ENCODE data around the gene PRPF38A.

The PRPF38A gene

DNA sequence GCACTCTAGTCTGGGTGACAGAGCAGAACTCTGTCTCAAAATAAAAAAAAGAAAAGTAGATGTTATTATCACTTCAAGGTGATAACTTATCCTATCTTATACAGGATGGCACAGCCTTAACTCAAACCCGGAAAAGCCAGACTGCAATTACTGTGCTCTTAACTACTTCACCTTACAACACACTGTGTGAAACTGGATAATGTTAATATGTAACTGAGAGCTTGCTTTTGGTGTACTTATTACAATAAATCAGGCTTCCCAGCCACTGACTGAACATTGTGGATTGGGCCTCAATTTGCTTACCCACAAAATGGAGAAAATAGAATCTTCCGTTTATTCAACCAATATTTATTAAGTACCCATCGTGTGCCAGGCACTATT, 1.6 kb upstream of the PRPF38A start:
- no peak for DNase-seq

DNA sequence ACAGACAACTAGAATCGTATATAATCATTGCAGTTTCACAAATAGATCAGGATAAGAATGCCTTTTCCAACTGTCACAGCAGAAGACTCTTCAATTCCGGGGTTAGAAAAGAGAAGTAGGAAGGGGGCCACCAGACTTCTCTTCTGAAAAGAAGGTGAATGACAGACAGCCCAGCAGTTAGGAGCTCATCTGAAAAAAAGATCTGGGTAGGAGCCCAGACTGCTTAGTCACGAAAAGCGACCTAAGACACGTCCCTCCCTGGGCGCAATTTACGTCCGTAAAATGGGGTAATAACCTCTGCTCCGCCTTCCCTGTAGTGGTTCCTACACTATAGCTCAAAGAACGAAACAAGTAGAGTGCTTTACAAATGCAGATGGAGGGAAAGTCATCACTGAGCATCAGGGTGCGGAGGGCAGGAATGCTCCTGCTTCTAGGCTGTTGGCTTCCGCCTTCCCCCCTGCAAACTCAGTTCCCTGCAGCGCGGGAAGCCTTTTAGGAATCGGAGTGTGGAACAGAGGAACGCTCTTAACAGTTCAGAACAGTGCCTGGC, 761 bp upstream of the PRPF38A start:
- peak; percentile 63 for DNase-seq

DNA sequence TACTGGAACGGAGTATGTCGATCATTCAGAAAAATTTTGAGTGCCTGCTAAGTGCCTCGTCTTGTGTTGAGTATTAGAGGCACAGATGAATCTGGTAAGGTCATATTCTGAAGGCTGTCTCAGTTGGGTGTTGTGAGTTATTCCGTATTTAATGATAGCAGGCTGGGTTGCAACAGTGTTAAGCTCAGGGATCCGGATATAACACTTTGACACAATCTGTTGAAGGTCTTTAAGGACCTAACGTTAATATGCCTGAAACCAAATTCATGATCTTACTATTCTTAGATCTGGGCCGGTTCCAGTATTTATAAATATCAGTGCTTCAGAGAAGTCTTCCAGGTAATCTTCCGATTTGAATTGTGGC, 555 bp downstream of the PRPF38A start:
- DNase-seq, result no peak

DNA sequence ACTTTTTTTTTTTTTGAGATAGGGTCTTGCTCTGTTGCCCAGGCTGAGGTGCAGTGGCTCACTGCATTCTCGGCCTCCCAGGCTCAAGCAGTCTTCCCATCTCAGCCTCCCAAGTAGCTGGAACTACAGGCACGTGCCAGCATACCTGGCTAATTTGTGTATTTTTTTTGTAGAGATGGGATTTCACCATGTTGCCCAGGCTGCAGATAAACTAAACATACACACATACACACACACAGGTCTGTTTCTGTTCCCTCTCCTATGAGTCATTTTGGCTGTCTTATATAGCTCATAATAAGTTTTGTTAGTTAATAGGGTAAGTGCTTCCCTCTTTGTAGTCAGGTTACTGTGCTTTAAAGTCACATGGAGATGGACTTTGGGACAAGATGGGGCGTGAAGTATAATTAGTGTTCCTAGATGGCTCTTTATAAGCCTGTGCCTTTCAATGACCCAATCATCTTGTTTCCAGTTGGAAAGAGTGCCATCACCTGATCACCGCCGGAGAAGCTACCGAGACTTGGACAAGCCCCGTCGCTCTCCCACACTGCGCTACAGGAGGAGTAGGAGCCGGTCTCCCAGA, 9.1 kb downstream of the PRPF38A start:
- DNase-seq, result no peak

DNA sequence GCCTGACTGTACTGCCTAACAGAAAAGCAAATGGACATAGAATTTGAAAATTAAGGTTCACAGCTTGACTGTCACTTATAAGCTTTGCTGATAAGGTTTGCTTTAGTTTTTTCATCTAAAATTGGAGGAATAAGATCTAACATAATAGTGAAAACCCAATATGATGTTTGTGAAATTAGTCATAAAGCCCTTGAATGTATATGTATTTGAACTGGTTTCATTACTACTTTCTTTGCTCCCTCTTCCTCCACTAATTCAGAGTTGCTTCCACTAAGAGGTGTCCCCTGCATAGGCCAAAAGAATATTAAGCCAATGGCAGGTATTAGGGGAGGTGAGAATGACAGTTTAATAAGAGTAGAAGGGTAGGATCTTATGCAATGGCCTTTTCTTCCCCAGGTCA, 10.5 kb downstream of the PRPF38A start:
- no peak for DNase-seq

DNA sequence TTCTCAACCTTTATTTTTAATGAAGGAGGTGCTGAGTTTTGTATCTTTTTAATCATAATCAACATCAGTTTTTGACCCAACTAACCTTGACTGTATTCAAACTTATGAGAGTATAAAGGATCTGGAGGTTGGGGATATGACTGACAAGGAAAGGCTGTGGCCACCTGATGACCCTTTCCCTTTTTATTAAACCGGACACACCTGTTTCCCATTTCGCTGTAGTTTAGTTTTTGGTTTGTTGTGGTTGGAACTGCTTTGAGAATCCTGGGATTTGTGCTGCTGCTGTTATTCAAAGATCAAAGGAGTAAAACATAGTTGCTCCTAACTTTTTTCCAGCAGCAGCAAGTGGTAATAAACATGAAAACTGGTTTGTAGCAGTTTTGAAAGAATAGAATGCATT, 12.4 kb downstream of the PRPF38A start:
- DNase-seq, result no peak

DNA sequence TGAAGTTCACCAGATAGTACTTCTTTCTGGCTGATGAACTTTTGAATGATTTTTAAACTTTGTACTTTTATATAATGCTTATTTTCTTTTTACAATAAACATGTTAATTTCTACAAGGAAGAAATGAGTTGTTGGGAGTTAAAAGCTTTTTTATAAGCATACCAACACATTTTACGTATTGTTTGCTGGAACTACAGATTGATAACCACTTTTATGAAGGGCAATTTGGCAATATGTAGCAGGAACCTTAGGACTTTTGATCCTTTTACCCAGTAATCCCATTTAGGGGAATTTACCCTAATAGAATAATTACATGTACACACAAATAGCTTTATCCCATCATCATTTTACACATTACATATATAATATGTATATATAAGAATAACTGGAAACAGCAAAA, 16.3 kb downstream of the PRPF38A start:
- no peak for DNase-seq

DNA sequence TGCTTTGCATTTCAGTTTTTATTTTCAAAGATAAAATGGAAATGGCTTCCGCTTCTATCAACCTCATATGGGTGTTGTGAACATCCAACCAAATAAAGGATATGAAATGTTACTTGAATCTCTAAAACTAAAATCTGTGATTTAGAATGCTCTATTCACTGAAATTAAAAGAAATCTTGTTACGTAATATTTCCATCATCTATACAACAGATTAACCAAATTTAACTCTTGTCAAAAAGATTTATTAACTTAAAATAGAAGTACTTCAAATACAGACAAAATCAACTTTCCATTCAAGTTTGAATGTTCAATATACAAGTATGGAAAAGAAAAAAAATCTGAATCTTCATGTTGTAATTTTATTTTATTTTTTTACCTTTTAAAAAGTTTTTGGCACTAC, 18.7 kb downstream of the PRPF38A start:
- no peak for DNase-seq

DNA sequence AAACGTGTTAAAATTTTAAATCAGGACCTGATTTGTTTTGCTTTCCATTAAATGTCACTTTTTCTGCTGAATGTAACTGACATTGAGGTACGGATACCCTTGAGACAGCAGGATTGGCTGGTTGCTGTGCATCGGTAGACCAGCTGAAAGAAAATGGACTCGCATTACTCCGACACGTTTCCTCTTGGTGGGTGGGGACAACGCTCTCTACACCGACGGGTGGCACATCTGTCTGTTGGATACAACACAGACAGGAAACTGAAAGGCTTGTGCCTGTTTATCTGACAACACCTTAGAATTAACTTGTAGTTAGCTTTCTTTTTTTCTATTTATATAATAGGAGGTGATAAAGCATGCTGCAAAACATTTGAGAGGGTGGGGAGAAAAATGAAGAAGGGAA, 19.4 kb downstream of the PRPF38A start:
- DNase-seq, result no peak

DNA sequence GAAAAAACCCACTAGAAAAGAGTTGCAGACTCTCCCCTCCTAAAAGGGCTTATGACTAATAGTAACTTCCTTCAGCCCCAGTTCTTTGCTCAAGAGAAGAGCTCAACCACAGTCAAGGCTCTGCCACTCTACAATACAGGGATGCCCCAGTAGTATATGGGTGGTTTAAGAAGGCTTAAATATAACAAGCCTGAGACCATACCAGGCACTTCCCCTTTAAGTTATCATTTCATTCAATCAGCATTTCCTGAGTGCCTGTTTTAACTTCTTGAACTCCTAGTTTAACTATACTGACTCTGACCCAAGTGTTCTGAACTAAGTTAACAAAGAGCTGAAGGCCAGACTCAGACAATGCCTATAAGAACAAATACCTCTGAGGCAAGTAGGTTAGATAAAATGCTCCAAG, 19.8 kb downstream of the PRPF38A start:
- no peak for DNase-seq

DNA sequence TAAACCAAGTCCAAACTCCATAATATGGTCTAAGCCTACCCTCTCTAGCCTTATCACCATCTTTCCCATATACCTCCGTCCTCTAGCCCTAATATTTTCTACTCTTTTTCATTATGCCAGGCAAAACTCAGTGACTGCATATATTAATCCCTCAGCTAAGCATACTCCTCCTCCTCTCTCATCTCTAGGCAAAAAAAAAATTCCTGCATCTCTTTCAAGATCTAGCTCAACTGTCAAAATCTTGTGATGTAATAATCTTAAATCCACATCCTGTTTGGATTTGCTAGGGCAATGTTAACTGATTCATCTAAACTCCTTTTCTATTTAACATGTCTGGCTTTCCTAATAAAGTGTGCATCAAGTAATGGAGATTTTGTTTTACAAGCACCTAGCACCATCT, 20.4 kb downstream of the PRPF38A start:
- DNase-seq, result no peak

DNA sequence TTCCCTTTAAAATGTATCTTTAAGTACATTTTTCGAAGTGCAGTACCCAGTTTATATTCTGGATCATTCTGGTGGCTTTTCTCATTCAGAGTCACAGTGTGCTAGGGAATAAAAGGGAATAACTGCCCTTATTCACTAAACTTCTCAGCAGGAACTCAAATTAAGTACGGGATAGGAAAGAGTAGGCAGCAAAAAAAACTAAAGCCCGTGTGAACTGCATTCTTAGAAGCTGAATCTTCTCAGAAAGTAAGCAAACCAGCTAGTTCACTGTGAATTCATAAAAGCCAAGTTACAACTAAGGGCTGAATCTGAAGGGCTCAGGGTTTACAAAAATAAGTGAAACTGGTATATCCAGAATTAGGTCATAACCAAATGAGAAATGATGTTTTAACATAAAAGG, 22.0 kb downstream of the PRPF38A start:
- no peak for DNase-seq

DNA sequence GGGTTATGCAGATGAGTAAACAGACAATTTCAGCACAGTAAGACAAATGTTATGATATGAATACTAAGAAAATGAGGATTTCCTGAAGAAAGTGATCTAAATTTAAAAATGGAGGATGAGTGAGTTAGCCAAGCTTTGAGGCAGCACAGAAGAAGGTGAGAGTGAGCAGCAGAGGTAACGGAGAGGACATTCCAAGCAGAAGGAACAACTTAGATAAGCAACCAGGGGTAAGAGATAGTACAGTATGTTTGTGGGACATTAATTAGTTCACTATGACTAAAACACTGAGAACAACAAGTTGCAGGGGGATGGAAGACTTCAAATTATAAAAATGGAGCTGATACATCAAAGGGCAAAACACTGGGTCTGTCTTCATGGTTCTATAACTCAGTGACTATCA, 22.8 kb downstream of the PRPF38A start:
- no peak for DNase-seq

DNA sequence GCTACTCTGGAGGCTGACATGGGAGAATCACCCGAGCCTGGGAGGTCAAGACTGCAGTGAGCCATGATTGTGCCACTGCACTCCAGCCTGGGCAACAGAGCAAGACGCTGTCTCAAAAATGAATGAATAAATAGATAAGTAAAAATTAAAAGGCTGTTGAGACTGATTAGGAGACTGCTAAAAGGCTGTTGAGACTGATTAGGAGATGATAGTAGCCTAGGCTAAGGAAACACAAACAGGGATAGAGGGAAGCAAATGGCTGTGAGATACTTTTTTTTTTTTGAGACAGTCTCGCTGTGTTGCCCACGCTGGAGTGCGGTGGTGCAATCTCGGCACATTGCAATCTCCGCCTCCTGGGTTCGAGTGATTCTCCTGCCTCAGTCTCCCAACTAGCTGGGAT, 28.4 kb downstream of the PRPF38A start:
- no peak for DNase-seq

DNA sequence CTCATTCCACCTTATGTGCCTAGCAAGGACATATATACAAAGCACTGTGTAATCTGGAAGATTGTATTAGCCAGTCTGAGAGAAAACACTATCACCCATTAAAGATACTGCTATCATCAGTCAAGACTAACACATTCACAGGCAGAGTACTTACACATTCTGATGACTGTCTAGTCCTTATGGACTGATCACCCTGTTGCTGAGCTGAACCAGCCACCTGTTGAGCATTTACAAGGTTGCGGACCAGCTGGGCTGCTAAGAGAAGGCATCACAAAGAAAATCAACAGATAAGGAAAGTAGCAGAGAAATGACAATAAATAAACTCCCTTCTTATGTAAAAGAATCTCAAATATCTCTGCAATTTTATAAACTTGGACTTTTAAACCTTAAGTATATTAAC, 30.8 kb downstream of the PRPF38A start:
- DNase-seq, result no peak

DNA sequence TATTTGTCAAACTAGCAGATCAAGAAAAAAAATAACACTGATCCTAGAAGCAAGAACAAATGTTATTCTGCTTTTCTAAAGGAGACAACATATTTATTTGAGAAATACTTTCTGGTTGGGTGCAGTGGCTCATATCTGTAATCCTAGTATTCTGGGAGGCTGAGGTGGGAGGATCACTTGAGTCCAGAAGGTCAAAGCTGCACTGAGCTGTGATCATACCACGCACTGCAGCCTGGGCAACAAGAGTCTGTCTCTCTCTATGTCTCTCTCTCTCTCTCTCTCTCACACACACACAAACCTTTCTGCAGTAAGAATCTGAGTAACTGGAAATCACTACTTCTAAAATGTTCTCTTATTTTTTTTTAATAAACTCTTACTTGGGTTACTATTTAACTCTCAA, 31.2 kb downstream of the PRPF38A start:
- DNase-seq, result no peak

DNA sequence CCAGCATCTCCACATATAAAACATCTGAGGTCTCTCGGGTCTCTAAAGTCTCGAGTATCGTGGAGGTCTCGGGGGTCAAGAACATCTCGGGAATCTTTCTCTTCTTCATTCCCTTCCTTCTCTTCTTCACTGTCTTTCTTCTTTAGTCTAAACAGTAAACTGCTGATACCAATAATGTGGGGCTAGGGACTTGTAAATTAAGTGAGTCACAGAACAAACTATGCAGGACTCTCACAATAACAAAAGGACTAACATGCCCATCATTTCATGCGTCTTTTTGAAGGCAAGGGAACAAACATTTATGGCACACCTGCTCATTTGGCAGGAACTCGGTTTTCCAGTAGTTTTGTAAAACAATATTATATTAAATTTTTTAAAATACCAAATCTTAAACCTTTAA, 32.4 kb downstream of the PRPF38A start:
- DNase-seq, result no peak

DNA sequence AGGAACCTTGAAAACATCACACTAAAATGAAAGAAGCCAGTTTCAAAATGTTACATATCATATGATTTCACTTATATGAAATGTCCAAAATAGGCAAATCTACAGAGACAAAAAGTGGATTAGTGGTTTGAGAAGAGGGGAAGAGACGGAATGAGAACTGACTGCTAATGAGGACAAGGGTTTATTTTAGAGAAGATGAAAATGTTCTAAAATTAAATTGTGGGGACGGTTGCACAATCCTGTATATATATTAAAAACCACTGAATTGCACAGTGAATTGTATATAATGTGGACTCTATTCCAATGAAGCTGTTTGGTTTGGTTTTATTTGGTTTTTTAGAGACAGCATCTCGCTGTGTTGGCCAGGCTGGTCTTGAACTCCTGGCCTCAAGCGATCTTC, 35.6 kb downstream of the PRPF38A start:
- DNase-seq, result no peak

DNA sequence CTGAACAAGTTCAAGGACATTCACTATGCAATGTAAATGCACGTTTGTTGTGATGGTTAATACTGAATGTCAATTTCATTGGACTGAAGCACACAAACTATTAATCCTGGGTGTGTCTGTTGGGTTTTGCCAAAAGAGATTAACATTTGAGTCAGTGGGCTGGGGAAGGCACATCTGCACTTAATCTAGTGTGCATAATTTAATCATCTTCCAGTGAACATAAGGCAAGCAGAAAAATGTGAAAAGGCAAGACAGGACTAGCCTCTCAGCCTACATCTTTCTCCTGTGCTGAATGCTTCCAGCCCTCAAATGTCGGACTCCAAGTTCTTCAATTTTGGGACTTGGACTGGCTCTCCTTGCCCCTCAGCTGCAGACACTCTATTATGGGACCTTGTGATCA, 40.1 kb downstream of the PRPF38A start:
- DNase-seq, result no peak

DNA sequence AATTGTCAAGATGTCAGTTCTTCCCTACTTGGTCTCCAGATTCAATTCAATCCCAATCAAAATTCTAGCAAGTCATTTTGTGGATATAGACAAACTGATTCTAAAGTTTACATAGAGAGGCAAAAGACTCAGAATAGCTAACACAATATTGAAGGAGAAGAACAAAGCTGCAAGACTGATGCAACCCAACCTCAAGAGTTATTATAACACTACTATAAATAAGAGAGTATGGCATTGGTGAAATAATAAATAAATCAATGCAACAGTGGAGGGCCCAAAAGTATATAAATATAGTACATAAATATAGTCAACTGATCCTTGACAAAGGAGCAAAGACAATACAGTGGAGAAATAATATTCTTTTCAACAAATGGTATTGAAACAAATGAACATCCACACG, 49.7 kb downstream of the PRPF38A start:
- DNase-seq, result no peak

DNA sequence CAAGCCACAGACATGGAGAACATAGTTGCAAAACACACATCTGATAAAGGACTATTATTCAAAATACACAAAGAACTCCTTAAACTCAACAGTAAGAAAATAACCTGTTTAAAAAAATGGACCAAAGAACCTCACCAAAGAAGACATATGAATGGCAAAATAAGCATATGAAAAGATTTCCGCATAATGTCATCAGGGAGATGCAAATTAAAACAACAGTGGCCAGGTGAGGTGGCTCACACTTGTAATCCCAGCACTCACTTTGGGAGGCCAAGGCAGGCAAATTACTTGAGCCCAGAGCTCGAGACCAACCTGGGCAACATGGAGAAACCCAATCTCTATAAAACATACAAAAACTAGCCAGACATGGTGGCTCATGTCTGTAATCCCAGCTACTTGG, 50.4 kb downstream of the PRPF38A start:
- no peak for DNase-seq

DNA sequence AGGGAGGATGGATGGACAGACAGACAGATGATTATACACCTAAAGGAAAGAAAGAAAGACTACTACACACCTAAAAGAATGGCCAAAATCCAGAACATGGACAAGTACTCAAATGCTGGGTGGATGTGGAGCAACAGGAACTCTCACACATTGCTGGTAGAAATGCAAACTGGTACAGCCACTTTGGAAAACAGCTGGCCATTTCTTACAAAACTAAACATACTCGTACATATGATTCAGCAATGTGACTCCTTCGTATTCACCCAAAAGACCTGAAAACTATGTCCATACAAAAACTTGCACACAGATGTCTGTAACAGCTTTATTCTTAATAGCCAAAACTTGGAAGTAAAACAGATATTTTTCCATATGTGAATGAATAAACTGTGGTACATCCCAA, 51.3 kb downstream of the PRPF38A start:
- no peak for DNase-seq

DNA sequence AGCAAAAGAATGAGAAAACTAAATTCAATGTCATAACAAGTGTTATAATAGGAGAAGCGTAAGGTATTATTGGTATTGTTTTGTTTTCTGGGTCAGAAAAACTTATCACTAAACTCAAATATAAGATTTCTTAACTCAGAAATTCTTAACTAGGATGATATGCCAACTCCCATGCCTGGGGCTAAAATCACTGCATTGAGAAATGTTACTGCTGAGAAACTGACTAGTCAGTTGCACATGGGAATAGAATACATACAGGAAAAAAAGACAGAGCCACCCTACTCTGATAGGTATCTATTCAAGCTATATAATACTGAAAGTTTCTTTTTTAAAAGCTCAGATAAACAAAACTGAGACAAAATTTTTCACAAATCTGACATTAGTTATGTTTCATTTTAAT, 56.3 kb downstream of the PRPF38A start:
- no peak for DNase-seq

DNA sequence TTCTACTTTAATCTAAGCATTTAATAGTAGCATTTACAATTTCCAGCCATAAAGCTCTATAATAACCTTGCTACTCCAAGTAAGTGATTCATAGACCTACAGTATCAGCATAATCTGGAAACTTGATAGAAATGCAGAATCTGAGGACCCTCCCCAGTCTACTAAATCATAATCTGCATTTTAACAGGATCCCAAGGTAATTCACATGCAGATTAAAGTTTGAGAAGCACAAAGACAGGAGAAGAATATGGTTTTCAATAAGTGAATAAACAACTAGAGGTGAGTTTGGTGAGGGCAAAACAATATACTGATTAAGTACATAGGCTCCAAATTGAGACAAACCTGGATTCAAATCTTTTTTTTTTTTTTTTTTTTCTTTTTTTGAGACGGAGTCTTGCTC, 57.4 kb downstream of the PRPF38A start:
- no peak for DNase-seq

DNA sequence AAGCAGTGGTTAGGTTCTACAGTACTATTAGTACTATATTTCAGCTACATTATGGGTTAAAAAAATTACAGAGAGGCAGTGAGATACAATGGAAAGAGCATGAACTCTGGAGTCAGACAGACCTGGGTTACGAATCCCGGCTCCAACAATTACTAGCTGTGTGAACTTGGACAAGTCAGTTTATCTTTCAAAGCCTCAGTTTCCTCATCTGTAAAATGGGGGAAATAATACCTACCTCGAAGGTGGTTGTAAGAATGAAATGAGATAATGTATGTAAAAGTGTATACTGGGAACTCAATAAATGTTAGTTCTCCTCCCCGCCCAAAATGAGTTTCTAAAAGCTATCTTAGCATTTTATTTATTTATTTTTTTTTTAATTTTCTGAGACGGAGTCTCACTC, 59.5 kb downstream of the PRPF38A start:
- DNase-seq, result no peak

DNA sequence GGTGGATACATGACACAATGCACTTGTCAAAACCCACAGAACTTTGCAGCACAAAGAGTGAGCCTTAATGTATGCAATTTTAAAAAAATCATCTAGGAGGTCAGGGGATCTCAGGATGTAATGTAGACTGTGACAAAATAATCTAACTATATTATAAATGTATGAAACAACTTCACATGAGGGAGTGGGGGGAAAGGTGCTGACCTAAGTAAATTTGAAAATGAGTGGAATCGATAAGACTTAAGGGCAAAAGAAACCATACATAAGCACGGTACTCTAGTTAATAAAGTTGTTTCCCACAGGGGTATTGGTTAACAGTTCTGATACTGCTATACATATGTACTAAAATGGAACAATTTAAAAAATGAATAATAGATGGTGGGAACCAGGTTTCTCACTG, 64.7 kb downstream of the PRPF38A start:
- DNase-seq, result no peak

Measured in NCI-H146 (cell line).